Mucosa of rectum (tissue), 2 donors: ENCODE measurements around the gene HIPK3.
"Not testable (repeated sequence)": the region's sequence is repeated elsewhere in the genome, so short reads cannot be mapped to it uniquely, and the experiment has no call there.

Experiments used
- H3K27ac ChIP-seq, 2 donors: one replicate each; pipeline ENCODE4 v1.7.0; 2013; ENCODE audit warnings: inconsistent platforms in 2 of 2, low read depth in 2 of 2, low read length in 2 of 2
- H3K27me3 ChIP-seq, 2 donors: one replicate each; pipeline ENCODE4 v1.7.0; 2013; ENCODE audit warnings: low read length in 2 of 2; ENCODE audit not compliant: control insufficient read depth in 2 of 2, insufficient read depth in 2 of 2
- H3K36me3 ChIP-seq, 2 donors: one replicate each; pipeline ENCODE4 v1.7.0; 2013; ENCODE audit warnings: low read length in 2 of 2; ENCODE audit not compliant: control insufficient read depth in 2 of 2, insufficient read depth in 2 of 2
- H3K4me1 ChIP-seq, 2 donors: one replicate each; pipeline ENCODE4 v1.7.0; 2013; ENCODE audit warnings: low read length in 2 of 2, mild to moderate bottlenecking in 1 of 2; ENCODE audit not compliant: control insufficient read depth in 2 of 2, insufficient read depth in 2 of 2
- H3K4me3 ChIP-seq, 2 donors: one replicate each; pipeline ENCODE4 v1.7.0; 2013; ENCODE audit warnings: low read length in 2 of 2
- H3K9ac ChIP-seq, 2 donors: one replicate each; pipeline ENCODE4 v1.7.0; 2013; ENCODE audit warnings: low read length in 2 of 2, low read depth in 1 of 2, mild to moderate bottlenecking in 1 of 2
- H3K9me3 ChIP-seq, 2 donors: one replicate each; pipeline ENCODE4 v1.7.0; 2013; ENCODE audit warnings: low read length in 2 of 2; ENCODE audit not compliant: control insufficient read depth in 2 of 2
- donor health status: healthy.
- donor health status: Normal muscosa, but diverticular disease.

The HIPK3 gene

GRCh38 chr11:33296695-33297094 lies 39.5 kb downstream of the HIPK3 start:
- Histone ChIP-seq H3K4me3 (no peak overlapping the region), H3K9ac (no peak overlapping the region), H3K36me3 (no peaks in the 10 kb centered on the region), H3K27me3 (no peaks in the 10 kb centered on the region), H3K9me3 (no peaks in the 10 kb centered on the region), H3K4me1 (peaks cover 0 to 3% of the 10 kb centered on the region in 2 donors), H3K27ac (no peak overlapping the region)

GRCh38 chr11:33303541-33303940 lies 46.4 kb downstream of the HIPK3 start:
- Histone ChIP-seq H3K4me3 (no peak overlapping the region), H3K27ac (no peak overlapping the region), H3K36me3 (no peaks in the 10 kb centered on the region), H3K9me3 (no peaks in the 10 kb centered on the region), H3K27me3 (no peaks in the 10 kb centered on the region), H3K4me1 (peaks cover 0 to 3% of the 10 kb centered on the region in 2 donors), H3K9ac (no peak overlapping the region)

GRCh38 chr11:33306821-33307220 lies 49.6 kb downstream of the HIPK3 start:
- H3K27ac ChIP-seq, result not testable (repeated sequence)

GRCh38 chr11:33307984-33308383 lies 50.8 kb downstream of the HIPK3 start:
- Histone ChIP-seq H3K4me1 (no peaks in the 10 kb centered on the region), H3K9me3 (no peaks in the 10 kb centered on the region), H3K27me3 (no peaks in the 10 kb centered on the region), H3K36me3 (no peaks in the 10 kb centered on the region), H3K4me3 (no peak overlapping the region), H3K9ac (no peak overlapping the region), H3K27ac (no peak overlapping the region)

More at GRCh38 chr11:33306821-33307220, 49.6 kb downstream of the HIPK3 start:
- H3K9ac ChIP-seq, H3K4me3 ChIP-seq, H3K9me3 ChIP-seq, H3K27me3 ChIP-seq, H3K4me1 ChIP-seq, H3K36me3 ChIP-seq: not testable (repeated sequence)

GRCh38 chr11:33309118-33309517 lies 51.9 kb downstream of the HIPK3 start:
- H3K36me3 ChIP-seq, result no peaks in the 10 kb centered on the region
- H3K9ac ChIP-seq, result no peak overlapping the region
- no peaks in the 10 kb centered on the region for H3K9me3 ChIP-seq
- no peaks in the 10 kb centered on the region for H3K27me3 ChIP-seq
- no peaks in the 10 kb centered on the region for H3K4me1 ChIP-seq
- no peak overlapping the region for H3K4me3 ChIP-seq
- no peak overlapping the region for H3K27ac ChIP-seq

GRCh38 chr11:33310720-33311500 lies 53.7 kb downstream of the HIPK3 start:
- no peak overlapping the region for H3K9ac ChIP-seq
- H3K4me3 ChIP-seq, result no peak overlapping the region
- H3K9me3 ChIP-seq, result no peaks in the 10 kb centered on the region
- no peaks in the 10 kb centered on the region for H3K27me3 ChIP-seq
- peaks cover 0 to 3% of the 10 kb centered on the region in 2 donors for H3K4me1 ChIP-seq
- H3K36me3 ChIP-seq, result no peaks in the 10 kb centered on the region
- H3K27ac ChIP-seq, result no peak overlapping the region

GRCh38 chr11:33311680-33312079 lies 54.5 kb downstream of the HIPK3 start:
- Histone ChIP-seq H3K27ac (no peak overlapping the region), H3K9ac (no peak overlapping the region), H3K4me3 (no peak overlapping the region), H3K9me3 (no peaks in the 10 kb centered on the region), H3K36me3 (no peaks in the 10 kb centered on the region), H3K27me3 (no peaks in the 10 kb centered on the region), H3K4me1 (peaks cover 3% of the 10 kb centered on the region in 2 donors)

- Histone ChIP-seq H3K4me1 (peaks cover 3 to 8% of the 10 kb centered on the region in 2 donors), H3K27ac (no peak overlapping the region), H3K9ac (no peak overlapping the region), H3K4me3 (no peak overlapping the region), H3K36me3 (no peaks in the 10 kb centered on the region), H3K27me3 (no peaks in the 10 kb centered on the region), H3K9me3 (no peaks in the 10 kb centered on the region)
Observed at GRCh38 chr11:33315822-33316221, 58.6 kb downstream of the HIPK3 start.

- Histone ChIP-seq H3K36me3 (no peaks in the 10 kb centered on the region), H3K27me3 (no peaks in the 10 kb centered on the region), H3K9ac (no peak overlapping the region), H3K27ac (no peak overlapping the region), H3K4me1 (peaks cover 3 to 8% of the 10 kb centered on the region in 2 donors), H3K9me3 (no peaks in the 10 kb centered on the region), H3K4me3 (no peak overlapping the region)
Observed at GRCh38 chr11:33317662-33318061, 60.5 kb downstream of the HIPK3 start.

GRCh38 chr11:33320016-33320813 lies 63.0 kb downstream of the HIPK3 start:
- no peaks in the 10 kb centered on the region for H3K36me3 ChIP-seq
- no peak overlapping the region for H3K4me3 ChIP-seq
- H3K4me1 ChIP-seq, result peaks cover 3 to 13% of the 10 kb centered on the region in 2 donors
- H3K9me3 ChIP-seq, result no peaks in the 10 kb centered on the region
- no peak overlapping the region for H3K9ac ChIP-seq
- no peak overlapping the region for H3K27ac ChIP-seq
- H3K27me3 ChIP-seq, result no peaks in the 10 kb centered on the region
